ENCODE results near the gene IGF1R. TPM values are rescaled to one million over a fixed set of nuclear protein-coding genes. Genes with fewer than 3 reads are reported as not detected.

IGF1R gene
- total and polyA plus RNA-seq, 2 of the 8 experiments (the other 6 are each of a cell fraction or from before 2014, with no cell fraction given): 32.9 to 109 TPM

- Histone ChIP-seq H3K9ac (replicated peaks in 1 of 4; ENCODE audit: extremely low read depth in 1 of 4, low read depth in 3 of 4, low read length in 3 of 4) (no peak overlapping the region), H3K27ac (ENCODE audit: low read depth, low read length) (no peak overlapping the region), H4K8ac (ENCODE audit: extremely low read depth, insufficient read depth, low read length) (no peak overlapping the region), H3K56ac (replicated peaks; ENCODE audit: insufficient read length, low read depth, low read length) (no peak overlapping the region), H4K5ac (ENCODE audit: insufficient read length, low read depth, low read length) (no peak overlapping the region), H3K27me3 (replicated peaks in 1 of 4; ENCODE audit: control insufficient read depth in 3 of 4, extremely low read depth in 1 of 4, insufficient read depth in 3 of 4, low read length in 3 of 4) (no peaks in the 10 kb centered on the region), H2BK12ac (ENCODE audit: low read depth, low read length) (no peak overlapping the region), H2BK120ac (replicated peaks; ENCODE audit: low read depth, low read length) (no peak overlapping the region), H4K91ac (replicated peaks; ENCODE audit: insufficient read length, low read length) (no peak overlapping the region), H2BK20ac (ENCODE audit: low read length) (no peak overlapping the region), H2BK15ac (ENCODE audit: low read length) (no peak overlapping the region), H3K14ac (ENCODE audit: insufficient read length) (no peak overlapping the region), H3K4me1 (replicated peaks in 1 of 4; ENCODE audit: control insufficient read depth in 3 of 4, insufficient read depth in 4 of 4, low read length in 3 of 4) (no peaks in the 10 kb centered on the region), H3K18ac (ENCODE audit: extremely low read depth, low read length) (no peak overlapping the region), H3K4me2 (ENCODE audit: insufficient read depth in 1 of 2, low read depth in 2 of 2, low read length in 2 of 2) (no peak overlapping the region), H3K4me3 (ENCODE audit: extremely low read depth in 1 of 4, insufficient read depth in 2 of 4, low read depth in 3 of 4, low read length in 4 of 4) (no peak overlapping the region), H2AK5ac (ENCODE audit: low read depth, low read length) (no peak overlapping the region), H4K20me1 (replicated peaks in 1 of 2; ENCODE audit: control insufficient read depth in 1 of 2, insufficient read depth in 2 of 2, low read length in 2 of 2) (no peaks in the 10 kb centered on the region), H3K23ac (ENCODE audit: insufficient read length) (no peak overlapping the region), H3K36me3 (ENCODE audit: control insufficient read depth in 2 of 4, insufficient read depth in 4 of 4, low read length in 3 of 4) (peaks cover 15 to 59% (median 48%) of the 10 kb centered on the region in 4 experiments), H2AFZ (ENCODE audit: low read length) (no peak overlapping the region), H3K4ac (replicated peaks; ENCODE audit: insufficient read length, low read depth, low read length) (no peak overlapping the region), H3K79me2 (ENCODE audit: control insufficient read depth in 1 of 2, insufficient read depth in 2 of 2, low read length in 2 of 2) (no peaks in the 10 kb centered on the region), H3K79me1 (ENCODE audit: low read depth, low read length) (no peaks in the 10 kb centered on the region), H3K9me3 (ENCODE audit: insufficient read depth in 2 of 2, low read depth in 1 of 2, low read length in 1 of 2) (no peaks in the 10 kb centered on the region), H2BK5ac (ENCODE audit: low read depth, low read length) (no peak overlapping the region), H3K23me2 (ENCODE audit: low read depth, low read length) (no peaks in the 10 kb centered on the region)
- CTCF ChIA-PET (ENCODE audit: partially characterized antibody): interaction anchor here (0.7 to 1.5 kb wide), 5 partner anchors 9 to 497 kb away, joined by 3 to 7 read pairs (median 3); no protein-coding TSS in a partner anchor
- 91% methylated on average over 13 of the region's 13 CpGs; no CpG with 5 or more reads in 1 of the 2 experiments for WGBS, 2 experiments (ENCODE audit: extremely low coverage in 1 of 2, insufficient coverage in 1 of 2, insufficient read length in 1 of 2, insufficient replicate concordance in 2 of 2, low coverage in 1 of 2, low lambda C conversion rate in 2 of 2, missing lambda C conversion rate in 1 of 2)
- DNase-seq (ENCODE audit: low read depth in 1 of 2, low spot score in 2 of 2) (no peak), FAIRE-seq (no peak)
- POLR2A ChIA-PET (ENCODE audit: partially characterized antibody): interaction anchor here (0.7 kb wide), 1 partner anchor 8 kb away, joined by 3 read pairs; no protein-coding TSS in a partner anchor
- no peak for TF ChIP-seq RNF2 (IDR thresholded peaks at IDR 0.05; ENCODE audit: borderline replicate concordance, low read depth, low read length, missing control alignments, poor library complexity, severe bottlenecking)
- no peak for TF ChIP-seq SIN3A (conservative IDR thresholded peaks at IDR 0.05 in 1 of 2, IDR thresholded peaks at IDR 0.05 in 1 of 2; ENCODE audit: low read depth in 1 of 2, low read length in 2 of 2)
- no peak for TF ChIP-seq NRF1 (IDR thresholded peaks at IDR 0.05; ENCODE audit: low read depth, low read length)
- no peak for TF ChIP-seq BRCA1 (IDR thresholded peaks at IDR 0.05; ENCODE audit: low read depth, low read length)
- TF ChIP-seq RBBP5 (IDR thresholded peaks at IDR 0.05; ENCODE audit: borderline replicate concordance, low read depth, low read length): no peak
- TF ChIP-seq JUN (IDR thresholded peaks at IDR 0.05; ENCODE audit: low read depth, low read length): no peak
- TF ChIP-seq POLR2A (IDR thresholded peaks at IDR 0.05; ENCODE audit: control extremely low read depth in 1 of 2, low read depth in 2 of 2, low read length in 2 of 2): no peak; a peak in 1 of 3 replicates
- no peak for TF ChIP-seq CTBP2 (IDR thresholded peaks at IDR 0.05; ENCODE audit: borderline replicate concordance, insufficient read depth, insufficient read length, low read length)
- TF ChIP-seq CTCF (IDR thresholded peaks at IDR 0.05; ENCODE audit: control extremely low read depth in 1 of 3, insufficient read depth in 1 of 3, low read depth in 1 of 3, low read length in 3 of 3): no peak
Measured at GRCh38 chr15:98939311-98940080, 291.2 kb downstream of the IGF1R start.
